Skin of body (tissue), 2 donors: Measurements from ENCODE around the gene ANKRD44. TPM values are rescaled to one million over a fixed set of nuclear protein-coding genes. Genes with fewer than 3 reads are reported as not detected.
A peak's percentile ranks its signal among the peaks of the same experiment; 100 is the strongest.
"Not testable (repeated sequence)": the region's sequence is repeated elsewhere in the genome, so short reads cannot be mapped to it uniquely, and the experiment has no call there.

Experiments used
- DNase-seq: peaks from one replicate; lab custom pipeline; 2025; lab: John Stamatoyannopoulos, UW
- total RNA-seq: library from RNA; depleted of rRNA; stranded (reverse); fragments of >200 nt; gene quantifications from one replicate; pipeline ENCODE4 v1.2.3, GENCODE V29; 2014

Gene ANKRD44
- 21.8 TPM for total RNA-seq

GRCh38 chr2:197310271-197310985, at the start of gene ANKRD44:
ANKRD44 (minus strand) TSS chr2:197310780; CDS start chr2:197310604, 176 bp downstream.
- peak; percentile 87 for DNase-seq

GRCh38 chr2:197359859-197360258, 49.3 kb upstream of the ANKRD44 start:
- DNase-seq, result no peak

- no peak for DNase-seq
Observed at GRCh38 chr2:197358931-197359330, 48.4 kb upstream of the ANKRD44 start.

- DNase-seq, result no peak
Observed at GRCh38 chr2:197357986-197358385, 47.4 kb upstream of the ANKRD44 start.

- DNase-seq, result no peak
Observed at GRCh38 chr2:197356136-197356535, 45.6 kb upstream of the ANKRD44 start.

GRCh38 chr2:197354169-197354558, 43.6 kb upstream of the ANKRD44 start:
- DNase-seq, result no peak

- no peak for DNase-seq
Observed at GRCh38 chr2:197353393-197354168, 43.0 kb upstream of the ANKRD44 start.

GRCh38 chr2:197349699-197350098, 39.1 kb upstream of the ANKRD44 start:
- DNase-seq, result no peak

GRCh38 chr2:197348721-197349360, 38.3 kb upstream of the ANKRD44 start:
- DNase-seq, result no peak

- no peak for DNase-seq
Observed at GRCh38 chr2:197345846-197346370, 35.3 kb upstream of the ANKRD44 start.

GRCh38 chr2:197343968-197344367, 33.4 kb upstream of the ANKRD44 start:
- DNase-seq, result not testable (repeated sequence)

- no peak for DNase-seq
Observed at GRCh38 chr2:197340591-197340990, 30.0 kb upstream of the ANKRD44 start.

GRCh38 chr2:197339496-197340220, 29.1 kb upstream of the ANKRD44 start:
- DNase-seq, result no peak

GRCh38 chr2:197339016-197339415, 28.4 kb upstream of the ANKRD44 start:
- no peak for DNase-seq

- no peak for DNase-seq
Observed at GRCh38 chr2:197332641-197333040, 22.1 kb upstream of the ANKRD44 start.

- no peak for DNase-seq
Observed at GRCh38 chr2:197328461-197328860, 17.9 kb upstream of the ANKRD44 start.

GRCh38 chr2:197327472-197328098, 17.0 kb upstream of the ANKRD44 start:
- peak; percentile 84 for DNase-seq

- DNase-seq, result no peak
Observed at GRCh38 chr2:197327073-197327471, 16.5 kb upstream of the ANKRD44 start.

- no peak for DNase-seq
Observed at GRCh38 chr2:197324801-197325200, 14.2 kb upstream of the ANKRD44 start.

GRCh38 chr2:197322724-197323720, 12.4 kb upstream of the ANKRD44 start:
- no peak for DNase-seq
